Activated CD4-positive, alpha-beta T cell treated with anti-CD3 and anti-CD28 coated beads, Interleukin-2, amount 50 U/mL, for 48 hours (primary cell): ENCODE measurements around the gene AIFM1.

Experiments used
- DNase-seq, 2 experiments: peaks; one replicate each; pipeline ENCODE4 v3.0.0-alpha.2; 2020

The AIFM1 gene

GRCh38 chrX:130167040-130167439 is 1.4 kb upstream of the AIFM1 start:
- no peak for DNase-seq

- DNase-seq = no peak
These were observed 799 bp upstream of the AIFM1 start for GRCh38 chrX:130166503-130166777.

- DNase-seq = no peak
These were observed 399 bp downstream of the AIFM1 start for GRCh38 chrX:130165181-130165702.

GRCh38 chrX:130163398-130163797 is 2.2 kb downstream of the AIFM1 start:
- no peak for DNase-seq

GRCh38 chrX:130162094-130162735 is 3.4 kb downstream of the AIFM1 start:
- no peak for DNase-seq

GRCh38 chrX:130159776-130160175 is 5.9 kb downstream of the AIFM1 start:
- DNase-seq = no peak

GRCh38 chrX:130158311-130158710 is 7.3 kb downstream of the AIFM1 start:
- DNase-seq = no peak

GRCh38 chrX:130155564-130155963 is 10.1 kb downstream of the AIFM1 start:
- no peak for DNase-seq

- no peak for DNase-seq
These were observed 18.0 kb downstream of the AIFM1 start for GRCh38 chrX:130147631-130148030.

- no peak for DNase-seq
These were observed 20.5 kb downstream of the AIFM1 start for GRCh38 chrX:130145123-130145522.

- no peak for DNase-seq
These were observed 21.1 kb downstream of the AIFM1 start for GRCh38 chrX:130144509-130144908.

GRCh38 chrX:130139474-130140201 is 26.0 kb downstream of the AIFM1 start:
- no peak for DNase-seq

- DNase-seq = no peak
These were observed 28.7 kb downstream of the AIFM1 start for GRCh38 chrX:130136961-130137360.

- DNase-seq = no peak
These were observed 29.1 kb downstream of the AIFM1 start for GRCh38 chrX:130136496-130136895.

GRCh38 chrX:130130990-130131389 is 34.7 kb downstream of the AIFM1 start:
- no peak for DNase-seq

- DNase-seq = no peak
These were observed 40.4 kb downstream of the AIFM1 start for GRCh38 chrX:130125091-130125874.

GRCh38 chrX:130124577-130124976 is 41.1 kb downstream of the AIFM1 start:
- DNase-seq = no peak

GRCh38 chrX:130121505-130121800 is 44.2 kb downstream of the AIFM1 start:
- no peak for DNase-seq

GRCh38 chrX:130120746-130121504 is 44.7 kb downstream of the AIFM1 start:
- DNase-seq = peak; percentile 65 to 70

- peak; percentile 11 to 23 for DNase-seq
These were observed 45.3 kb downstream of the AIFM1 start for GRCh38 chrX:130120321-130120731.

- no peak for DNase-seq
These were observed 46.2 kb downstream of the AIFM1 start for GRCh38 chrX:130119312-130119898.

GRCh38 chrX:130118441-130119311 is 47.0 kb downstream of the AIFM1 start:
- DNase-seq = peak; percentile 15 to 23
